ENCODE results near the gene DOCK2.
"Not testable (repeated sequence)": the region's sequence is repeated elsewhere in the genome, so short reads cannot be mapped to it uniquely, and the experiment has no call there.

DOCK2 gene

GRCh38 chr5:169653091-169653490 is 16.0 kb downstream of the DOCK2 start:
- Histone ChIP-seq H3K27ac (ENCODE audit: low read depth in 2 of 2, low read length in 2 of 2) (no peak overlapping the region), H3K4me1 (ENCODE audit: control insufficient read depth in 2 of 2, insufficient read depth in 2 of 2, low read length in 2 of 2) (peaks cover 9 to 26% of the 10 kb centered on the region in 2 donors), H3K4me3 (ENCODE audit: low read length in 2 of 2) (no peak overlapping the region), H3K36me3 (ENCODE audit: control insufficient read depth in 2 of 2, insufficient read depth in 2 of 2, low read length in 2 of 2) (no peaks in the 10 kb centered on the region), H3K9me3 (ENCODE audit: control insufficient read depth in 2 of 2, low read length in 2 of 2) (no peaks in the 10 kb centered on the region), H3K27me3 (ENCODE audit: control insufficient read depth in 2 of 2, insufficient read depth in 2 of 2, low read length in 2 of 2) (no peaks in the 10 kb centered on the region), H3K9ac (ENCODE audit: low read depth in 1 of 2, low read length in 2 of 2) (no peak overlapping the region)

DNA sequence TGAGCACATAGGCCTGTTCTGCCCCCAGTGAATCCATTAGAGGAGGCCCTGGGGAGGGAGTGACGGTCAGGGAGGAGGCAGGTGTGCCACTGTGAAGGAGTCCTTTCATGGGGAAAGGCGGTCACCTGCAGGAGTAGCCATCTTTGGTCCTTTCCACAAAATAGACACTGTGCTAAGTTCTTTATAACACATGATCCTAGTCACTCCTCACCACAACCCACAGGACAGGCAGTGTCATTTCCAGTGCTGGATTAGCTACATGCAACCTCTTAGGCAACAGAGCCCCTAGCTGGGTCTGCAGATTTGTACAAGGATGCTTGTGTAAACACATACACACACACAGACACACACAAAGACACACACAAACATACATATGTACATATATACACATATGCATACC is 18.3 kb downstream of the DOCK2 start:
- Histone ChIP-seq H3K36me3 (ENCODE audit: control insufficient read depth in 2 of 2, insufficient read depth in 2 of 2, low read length in 2 of 2) (no peaks in the 10 kb centered on the region), H3K27me3 (ENCODE audit: control insufficient read depth in 2 of 2, insufficient read depth in 2 of 2, low read length in 2 of 2) (no peaks in the 10 kb centered on the region), H3K4me1 (ENCODE audit: control insufficient read depth in 2 of 2, insufficient read depth in 2 of 2, low read length in 2 of 2) (peaks cover 9 to 17% of the 10 kb centered on the region in 2 donors), H3K27ac (ENCODE audit: low read depth in 2 of 2, low read length in 2 of 2) (no peak overlapping the region), H3K9me3 (ENCODE audit: control insufficient read depth in 2 of 2, low read length in 2 of 2) (no peaks in the 10 kb centered on the region), H3K4me3 (ENCODE audit: low read length in 2 of 2) (no peak overlapping the region), H3K9ac (ENCODE audit: low read depth in 1 of 2, low read length in 2 of 2) (no peak overlapping the region)

- no peak overlapping the region for H3K27ac ChIP-seq (ENCODE audit: low read depth in 2 of 2, low read length in 2 of 2)
- no peak overlapping the region for H3K4me3 ChIP-seq (ENCODE audit: low read length in 2 of 2)
- H3K9ac ChIP-seq (ENCODE audit: low read depth in 1 of 2, low read length in 2 of 2) = no peak overlapping the region
- H3K27me3 ChIP-seq (ENCODE audit: control insufficient read depth in 2 of 2, insufficient read depth in 2 of 2, low read length in 2 of 2) = no peaks in the 10 kb centered on the region
- H3K36me3 ChIP-seq (ENCODE audit: control insufficient read depth in 2 of 2, insufficient read depth in 2 of 2, low read length in 2 of 2) = no peaks in the 10 kb centered on the region
- H3K9me3 ChIP-seq (ENCODE audit: control insufficient read depth in 2 of 2, low read length in 2 of 2) = no peaks in the 10 kb centered on the region
- H3K4me1 ChIP-seq (ENCODE audit: control insufficient read depth in 2 of 2, insufficient read depth in 2 of 2, low read length in 2 of 2) = peaks cover 4 to 10% of the 10 kb centered on the region in 2 donors
Measured at GRCh38 chr5:169656125-169656901, 19.2 kb downstream of the DOCK2 start.

DNA sequence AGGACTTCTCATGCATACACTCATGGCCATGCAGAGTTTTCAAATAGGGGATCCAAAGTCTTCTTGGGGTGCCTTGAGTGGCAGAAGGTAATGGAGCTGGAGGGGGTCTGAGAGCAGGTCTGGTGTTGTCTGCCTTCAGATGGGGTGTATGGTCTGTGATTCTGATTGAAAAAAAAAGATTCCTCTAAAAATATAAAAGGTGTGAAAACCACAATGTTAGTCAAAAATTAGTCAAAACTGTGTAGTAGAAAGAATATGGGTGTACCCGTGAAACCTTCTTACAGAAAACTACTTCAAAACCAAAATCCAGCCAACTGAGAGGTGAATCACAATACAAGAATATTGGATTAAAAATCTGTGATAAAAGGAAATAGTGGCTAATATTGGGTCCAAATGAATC is 20.1 kb downstream of the DOCK2 start:
- no peak overlapping the region for H3K9ac ChIP-seq (ENCODE audit: low read depth in 1 of 2, low read length in 2 of 2)
- no peak overlapping the region for H3K4me3 ChIP-seq (ENCODE audit: low read length in 2 of 2)
- H3K4me1 ChIP-seq (ENCODE audit: control insufficient read depth in 2 of 2, insufficient read depth in 2 of 2, low read length in 2 of 2) = peaks cover 3 to 4% of the 10 kb centered on the region in 2 donors
- H3K27me3 ChIP-seq (ENCODE audit: control insufficient read depth in 2 of 2, insufficient read depth in 2 of 2, low read length in 2 of 2) = no peaks in the 10 kb centered on the region
- H3K9me3 ChIP-seq (ENCODE audit: control insufficient read depth in 2 of 2, low read length in 2 of 2) = no peaks in the 10 kb centered on the region
- no peaks in the 10 kb centered on the region for H3K36me3 ChIP-seq (ENCODE audit: control insufficient read depth in 2 of 2, insufficient read depth in 2 of 2, low read length in 2 of 2)
- H3K27ac ChIP-seq (ENCODE audit: low read depth in 2 of 2, low read length in 2 of 2) = no peak overlapping the region

- H3K27me3 ChIP-seq (ENCODE audit: control insufficient read depth in 2 of 2, insufficient read depth in 2 of 2, low read length in 2 of 2); H3K4me3 ChIP-seq (ENCODE audit: low read length in 2 of 2); H3K36me3 ChIP-seq (ENCODE audit: control insufficient read depth in 2 of 2, insufficient read depth in 2 of 2, low read length in 2 of 2); H3K27ac ChIP-seq (ENCODE audit: low read depth in 2 of 2, low read length in 2 of 2); H3K4me1 ChIP-seq (ENCODE audit: control insufficient read depth in 2 of 2, insufficient read depth in 2 of 2, low read length in 2 of 2); H3K9ac ChIP-seq (ENCODE audit: low read depth in 1 of 2, low read length in 2 of 2); H3K9me3 ChIP-seq (ENCODE audit: control insufficient read depth in 2 of 2, low read length in 2 of 2): not testable (repeated sequence)
Measured at GRCh38 chr5:169662451-169662850, 25.4 kb downstream of the DOCK2 start.

DNA sequence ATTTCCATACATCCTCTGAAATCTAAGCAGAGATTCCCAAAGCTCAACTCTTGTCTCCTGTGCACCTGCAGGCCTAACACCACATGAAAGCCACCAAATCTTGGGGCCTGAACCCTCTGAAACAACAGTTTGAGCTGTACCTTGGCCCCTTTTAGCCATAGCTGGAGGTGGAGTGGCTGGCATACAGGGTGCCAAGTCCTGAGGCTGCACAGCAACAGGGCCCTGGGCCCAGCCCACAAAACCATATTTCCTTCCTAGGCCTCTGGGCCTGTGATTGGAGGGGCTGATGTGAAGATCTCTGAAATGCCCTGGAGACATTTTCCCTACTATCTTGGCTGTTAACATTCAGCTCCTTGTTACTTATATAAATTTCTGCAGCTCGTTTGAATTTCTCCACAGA is 26.5 kb downstream of the DOCK2 start:
- Histone ChIP-seq H3K4me1 (ENCODE audit: control insufficient read depth in 2 of 2, insufficient read depth in 2 of 2, low read length in 2 of 2) (no peaks in the 10 kb centered on the region), H3K27ac (ENCODE audit: low read depth in 2 of 2, low read length in 2 of 2) (no peak overlapping the region), H3K27me3 (ENCODE audit: control insufficient read depth in 2 of 2, insufficient read depth in 2 of 2, low read length in 2 of 2) (no peaks in the 10 kb centered on the region), H3K4me3 (ENCODE audit: low read length in 2 of 2) (no peak overlapping the region), H3K9me3 (ENCODE audit: control insufficient read depth in 2 of 2, low read length in 2 of 2) (no peaks in the 10 kb centered on the region), H3K9ac (ENCODE audit: low read depth in 1 of 2, low read length in 2 of 2) (no peak overlapping the region), H3K36me3 (ENCODE audit: control insufficient read depth in 2 of 2, insufficient read depth in 2 of 2, low read length in 2 of 2) (peaks cover 0 to 2% of the 10 kb centered on the region in 2 donors)

DNA sequence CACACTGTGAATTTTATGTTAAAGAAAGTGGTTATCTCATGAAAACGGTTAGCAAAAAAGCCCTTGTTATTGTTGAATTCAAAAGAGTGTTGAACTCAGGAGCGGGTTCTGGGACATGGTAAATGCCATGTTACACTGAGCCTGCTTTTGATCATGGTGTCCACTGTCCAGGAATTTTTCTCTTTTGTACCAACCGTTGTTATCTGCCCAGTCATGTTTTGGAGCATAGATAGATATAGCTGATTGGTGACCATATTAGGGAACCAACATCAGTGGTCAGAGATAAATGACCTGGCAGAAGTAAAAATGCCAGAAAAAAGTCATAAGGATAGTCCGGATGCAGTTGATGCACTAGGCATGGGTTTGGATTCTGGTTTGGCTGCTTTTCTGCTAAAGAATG is 29.3 kb downstream of the DOCK2 start:
- no peak overlapping the region for H3K9ac ChIP-seq (ENCODE audit: low read depth in 1 of 2, low read length in 2 of 2)
- H3K36me3 ChIP-seq (ENCODE audit: control insufficient read depth in 2 of 2, insufficient read depth in 2 of 2, low read length in 2 of 2) = peaks cover 0 to 2% of the 10 kb centered on the region in 2 donors
- H3K4me3 ChIP-seq (ENCODE audit: low read length in 2 of 2) = no peak overlapping the region
- H3K27ac ChIP-seq (ENCODE audit: low read depth in 2 of 2, low read length in 2 of 2) = no peak overlapping the region
- no peaks in the 10 kb centered on the region for H3K27me3 ChIP-seq (ENCODE audit: control insufficient read depth in 2 of 2, insufficient read depth in 2 of 2, low read length in 2 of 2)
- no peaks in the 10 kb centered on the region for H3K4me1 ChIP-seq (ENCODE audit: control insufficient read depth in 2 of 2, insufficient read depth in 2 of 2, low read length in 2 of 2)
- H3K9me3 ChIP-seq (ENCODE audit: control insufficient read depth in 2 of 2, low read length in 2 of 2) = no peaks in the 10 kb centered on the region

DNA sequence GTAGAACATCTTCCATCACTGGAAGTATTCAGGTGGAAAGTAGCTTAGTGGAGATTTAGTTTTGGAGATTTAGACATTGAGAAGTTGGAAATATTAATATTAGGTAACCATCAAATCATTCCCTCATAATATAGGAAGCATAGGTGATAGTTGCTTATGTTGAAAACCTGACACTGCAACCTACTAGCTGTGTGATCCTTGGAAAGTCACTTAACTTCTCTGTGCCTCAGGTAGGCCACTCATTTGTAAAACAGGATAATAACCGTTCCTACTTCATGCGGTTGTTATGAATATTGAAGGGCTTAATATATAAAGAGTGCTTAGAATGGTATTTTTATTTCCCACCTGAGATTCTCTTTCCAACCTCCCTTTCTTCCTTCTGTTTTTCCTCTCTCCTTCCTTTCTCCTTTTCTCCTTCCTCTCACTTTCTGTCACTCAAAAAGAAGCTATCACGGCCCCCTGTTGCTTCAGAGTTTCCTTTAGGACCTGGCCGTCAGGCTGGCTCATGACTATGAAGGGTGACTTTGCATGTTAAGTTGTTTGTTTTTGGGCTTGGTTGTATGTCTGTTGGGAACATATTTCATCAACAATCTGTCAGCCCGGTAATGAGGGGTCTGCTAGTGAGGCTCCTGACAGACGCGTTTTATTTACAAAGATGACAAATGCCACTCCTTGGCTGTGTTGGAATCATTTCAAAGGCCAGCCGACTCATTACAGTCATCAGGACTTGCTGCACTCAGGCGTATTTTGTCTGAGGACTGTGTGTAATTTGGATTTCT is 31.0 kb downstream of the DOCK2 start:
- Histone ChIP-seq H3K27ac (ENCODE audit: low read depth in 2 of 2, low read length in 2 of 2) (no peak overlapping the region), H3K9me3 (ENCODE audit: control insufficient read depth in 2 of 2, low read length in 2 of 2) (no peaks in the 10 kb centered on the region), H3K4me1 (ENCODE audit: control insufficient read depth in 2 of 2, insufficient read depth in 2 of 2, low read length in 2 of 2) (no peaks in the 10 kb centered on the region), H3K36me3 (ENCODE audit: control insufficient read depth in 2 of 2, insufficient read depth in 2 of 2, low read length in 2 of 2) (no peaks in the 10 kb centered on the region), H3K27me3 (ENCODE audit: control insufficient read depth in 2 of 2, insufficient read depth in 2 of 2, low read length in 2 of 2) (no peaks in the 10 kb centered on the region), H3K9ac (ENCODE audit: low read depth in 1 of 2, low read length in 2 of 2) (no peak overlapping the region), H3K4me3 (ENCODE audit: low read length in 2 of 2) (no peak overlapping the region)

GRCh38 chr5:169668732-169669131 is 31.7 kb downstream of the DOCK2 start:
- no peak overlapping the region for H3K27ac ChIP-seq (ENCODE audit: low read depth in 2 of 2, low read length in 2 of 2)
- H3K9me3 ChIP-seq (ENCODE audit: control insufficient read depth in 2 of 2, low read length in 2 of 2) = no peaks in the 10 kb centered on the region
- no peak overlapping the region for H3K4me3 ChIP-seq (ENCODE audit: low read length in 2 of 2)
- no peak overlapping the region for H3K9ac ChIP-seq (ENCODE audit: low read depth in 1 of 2, low read length in 2 of 2)
- no peaks in the 10 kb centered on the region for H3K4me1 ChIP-seq (ENCODE audit: control insufficient read depth in 2 of 2, insufficient read depth in 2 of 2, low read length in 2 of 2)
- no peaks in the 10 kb centered on the region for H3K27me3 ChIP-seq (ENCODE audit: control insufficient read depth in 2 of 2, insufficient read depth in 2 of 2, low read length in 2 of 2)
- H3K36me3 ChIP-seq (ENCODE audit: control insufficient read depth in 2 of 2, insufficient read depth in 2 of 2, low read length in 2 of 2) = no peaks in the 10 kb centered on the region

DNA sequence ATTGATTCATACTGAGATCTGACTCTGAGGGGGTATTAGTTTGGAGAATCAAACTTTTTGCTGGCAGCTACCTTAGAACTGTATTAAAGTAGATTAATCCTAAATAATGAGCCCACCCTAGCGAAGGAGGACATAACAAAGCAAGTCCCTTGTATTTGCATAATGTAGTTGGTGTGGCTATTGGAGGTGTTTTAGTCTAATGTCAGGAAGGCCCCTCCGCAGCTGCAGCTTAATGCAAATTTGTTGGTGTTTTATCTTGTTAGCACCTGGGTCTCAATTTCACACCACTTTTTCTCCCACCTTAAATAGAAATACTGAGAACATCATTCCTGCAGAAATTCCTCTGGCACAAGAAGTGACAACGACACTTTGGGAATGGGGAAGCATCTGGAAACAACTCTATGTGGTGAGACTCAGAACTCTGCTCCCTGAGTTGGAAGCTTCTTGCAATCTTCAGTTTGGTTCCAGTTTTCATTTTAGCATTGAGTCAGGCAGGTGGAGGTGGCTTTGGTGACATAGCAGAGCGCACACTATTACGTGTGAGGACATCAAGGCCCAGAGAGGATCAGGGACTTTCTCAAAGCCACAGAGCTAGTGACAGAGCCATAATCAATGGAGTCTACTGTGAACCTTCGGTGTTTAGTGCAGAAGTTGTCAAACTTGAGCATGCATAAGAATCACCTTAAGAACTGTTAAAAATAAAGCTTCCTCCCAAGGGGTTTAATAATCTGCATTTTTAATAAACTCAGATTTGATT is 33.9 kb downstream of the DOCK2 start:
- H3K4me1 ChIP-seq (ENCODE audit: control insufficient read depth in 2 of 2, insufficient read depth in 2 of 2, low read length in 2 of 2) = no peaks in the 10 kb centered on the region

More for the DNA sequence above, 33.9 kb downstream of the DOCK2 start:
- Histone ChIP-seq H3K9ac (ENCODE audit: low read depth in 1 of 2, low read length in 2 of 2) (no peak overlapping the region), H3K4me3 (ENCODE audit: low read length in 2 of 2) (no peak overlapping the region), H3K36me3 (ENCODE audit: control insufficient read depth in 2 of 2, insufficient read depth in 2 of 2, low read length in 2 of 2) (peaks cover 0 to 7% of the 10 kb centered on the region in 2 donors), H3K27me3 (ENCODE audit: control insufficient read depth in 2 of 2, insufficient read depth in 2 of 2, low read length in 2 of 2) (no peaks in the 10 kb centered on the region), H3K27ac (ENCODE audit: low read depth in 2 of 2, low read length in 2 of 2) (peak overlapping the region; percentile 9 to 52), H3K9me3 (ENCODE audit: control insufficient read depth in 2 of 2, low read length in 2 of 2) (no peaks in the 10 kb centered on the region)
